ENCODE data around the gene EGFL7.
A peak's percentile ranks its signal among the peaks of the same experiment; 100 is the strongest.

The EGFL7 gene

DNA sequence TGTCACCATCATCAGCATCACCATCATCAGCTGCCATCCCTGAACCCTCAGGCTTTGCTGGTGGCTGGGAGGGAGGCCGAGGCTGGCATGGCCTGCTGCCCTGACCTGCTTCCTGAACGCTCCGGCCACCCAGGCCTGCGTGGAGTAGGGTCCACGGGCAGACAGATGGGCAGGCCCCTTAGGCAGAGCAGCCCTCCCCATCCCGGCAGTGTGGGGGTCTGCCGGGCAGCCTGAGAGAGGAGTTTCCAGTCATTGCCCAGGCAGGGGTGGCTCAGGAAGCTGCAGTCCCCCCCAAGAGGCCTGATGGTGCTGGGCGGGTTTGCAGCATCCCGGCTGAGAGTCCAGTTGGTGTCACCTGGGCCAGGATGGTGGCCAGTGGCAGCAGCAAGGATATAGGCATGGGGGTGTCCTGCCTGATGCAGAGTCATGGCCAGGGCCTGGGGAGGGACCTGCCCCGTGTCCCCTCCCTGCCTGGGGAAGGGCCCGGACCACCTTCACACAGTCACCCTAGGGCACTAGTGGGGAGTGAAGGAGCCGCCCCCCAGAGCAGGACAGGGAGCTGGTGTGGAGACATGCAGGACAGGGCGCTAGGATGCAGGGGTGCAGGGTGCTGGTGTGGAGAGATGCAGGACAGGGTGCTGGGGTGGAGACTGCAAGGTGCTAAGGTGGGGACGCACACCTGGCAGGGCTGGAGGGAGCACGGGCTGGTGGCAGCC, 7.7 kb upstream of the EGFL7 start:
- TF ChIP-seq, protein P1, sequence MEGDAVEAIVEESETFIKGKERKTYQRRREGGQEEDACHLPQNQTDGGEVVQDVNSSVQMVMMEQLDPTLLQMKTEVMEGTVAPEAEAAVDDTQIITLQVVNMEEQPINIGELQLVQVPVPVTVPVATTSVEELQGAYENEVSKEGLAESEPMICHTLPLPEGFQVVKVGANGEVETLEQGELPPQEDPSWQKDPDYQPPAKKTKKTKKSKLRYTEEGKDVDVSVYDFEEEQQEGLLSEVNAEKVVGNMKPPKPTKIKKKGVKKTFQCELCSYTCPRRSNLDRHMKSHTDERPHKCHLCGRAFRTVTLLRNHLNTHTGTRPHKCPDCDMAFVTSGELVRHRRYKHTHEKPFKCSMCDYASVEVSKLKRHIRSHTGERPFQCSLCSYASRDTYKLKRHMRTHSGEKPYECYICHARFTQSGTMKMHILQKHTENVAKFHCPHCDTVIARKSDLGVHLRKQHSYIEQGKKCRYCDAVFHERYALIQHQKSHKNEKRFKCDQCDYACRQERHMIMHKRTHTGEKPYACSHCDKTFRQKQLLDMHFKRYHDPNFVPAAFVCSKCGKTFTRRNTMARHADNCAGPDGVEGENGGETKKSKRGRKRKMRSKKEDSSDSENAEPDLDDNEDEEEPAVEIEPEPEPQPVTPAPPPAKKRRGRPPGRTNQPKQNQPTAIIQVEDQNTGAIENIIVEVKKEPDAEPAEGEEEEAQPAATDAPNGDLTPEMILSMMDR (IDR thresholded peaks at IDR 0.05) = no peak
- DNase-seq (ENCODE audit: low spot score) = no peak
- Histone ChIP-seq H3K4me3 (no peak overlapping the region), H3K27ac (peak overlapping the region in 1 of 2 donors; percentile 81)

DNA sequence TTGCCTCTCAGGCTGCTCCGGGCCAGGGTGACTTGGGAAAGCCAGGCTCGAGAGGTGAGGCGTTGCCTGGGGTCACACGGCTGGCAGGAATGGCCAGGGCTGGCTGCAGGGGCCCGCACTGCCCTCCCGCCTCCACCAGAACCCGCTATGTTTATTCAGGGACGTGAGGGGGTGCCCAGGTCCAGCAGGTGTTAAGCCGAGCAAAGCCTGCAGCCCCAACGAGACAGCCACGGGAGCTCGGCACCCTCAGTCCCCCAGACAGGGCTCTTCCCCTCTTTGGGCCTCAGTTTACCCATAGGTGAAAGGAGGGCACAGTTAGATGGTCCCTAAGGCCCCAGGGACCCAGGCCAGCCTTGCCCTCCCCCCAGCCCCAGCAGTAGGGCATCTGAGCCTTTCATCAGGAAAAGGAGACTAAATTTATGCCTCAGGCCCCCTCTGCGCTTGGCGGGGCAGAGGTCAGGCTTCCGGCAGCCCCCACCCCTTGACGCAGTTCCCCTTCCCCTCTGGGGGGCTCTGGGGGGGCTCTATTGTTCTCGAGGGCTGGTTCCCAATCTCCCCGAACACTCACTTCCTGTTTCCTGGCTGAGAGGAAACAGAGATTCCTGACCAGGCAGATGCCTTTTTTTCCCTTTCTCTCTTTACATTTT, 7.1 kb upstream of the EGFL7 start:
- peak overlapping the region; percentile 28 for H3K4me3 ChIP-seq
- TF ChIP-seq, protein P1 (IDR thresholded peaks at IDR 0.05) = no peak
- H3K27ac ChIP-seq = peak overlapping the region in 1 of 2 donors; percentile 81
- DNase-seq (ENCODE audit: low spot score) = no peak

DNA sequence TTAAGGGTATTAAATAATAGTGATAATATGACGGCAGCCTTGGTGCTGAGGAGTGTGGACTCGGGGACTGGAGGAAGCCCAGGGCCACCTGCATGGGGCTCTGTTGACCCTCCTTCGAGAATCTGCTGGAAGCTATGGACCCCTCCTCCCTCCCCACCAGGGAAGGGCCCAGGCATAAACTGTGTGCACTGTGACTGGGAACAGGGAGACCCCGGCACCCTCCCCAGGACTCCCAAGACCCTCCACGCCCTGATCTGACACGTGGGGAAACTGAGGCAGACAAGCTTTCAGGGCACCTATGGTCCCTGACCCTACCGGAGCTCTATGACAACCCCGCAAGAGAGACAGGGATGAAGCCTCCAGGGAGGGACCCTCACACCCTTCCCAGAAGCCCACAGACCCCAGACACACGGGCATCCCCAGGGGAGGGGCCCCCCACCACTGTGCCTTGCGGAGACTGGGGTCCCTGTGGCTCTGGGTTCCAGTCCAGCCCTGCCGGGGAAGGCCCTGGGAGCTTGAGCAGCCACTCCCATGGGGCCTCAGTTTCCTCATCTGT, 6.5 kb upstream of the EGFL7 start:
- Histone ChIP-seq H3K27ac (peak overlapping the region in 1 of 2 donors; percentile 81), H3K4me3 (peak overlapping the region; percentile 28)
- DNase-seq (ENCODE audit: low spot score) = no peak
- TF ChIP-seq, protein P1 (IDR thresholded peaks at IDR 0.05) = no peak

DNA sequence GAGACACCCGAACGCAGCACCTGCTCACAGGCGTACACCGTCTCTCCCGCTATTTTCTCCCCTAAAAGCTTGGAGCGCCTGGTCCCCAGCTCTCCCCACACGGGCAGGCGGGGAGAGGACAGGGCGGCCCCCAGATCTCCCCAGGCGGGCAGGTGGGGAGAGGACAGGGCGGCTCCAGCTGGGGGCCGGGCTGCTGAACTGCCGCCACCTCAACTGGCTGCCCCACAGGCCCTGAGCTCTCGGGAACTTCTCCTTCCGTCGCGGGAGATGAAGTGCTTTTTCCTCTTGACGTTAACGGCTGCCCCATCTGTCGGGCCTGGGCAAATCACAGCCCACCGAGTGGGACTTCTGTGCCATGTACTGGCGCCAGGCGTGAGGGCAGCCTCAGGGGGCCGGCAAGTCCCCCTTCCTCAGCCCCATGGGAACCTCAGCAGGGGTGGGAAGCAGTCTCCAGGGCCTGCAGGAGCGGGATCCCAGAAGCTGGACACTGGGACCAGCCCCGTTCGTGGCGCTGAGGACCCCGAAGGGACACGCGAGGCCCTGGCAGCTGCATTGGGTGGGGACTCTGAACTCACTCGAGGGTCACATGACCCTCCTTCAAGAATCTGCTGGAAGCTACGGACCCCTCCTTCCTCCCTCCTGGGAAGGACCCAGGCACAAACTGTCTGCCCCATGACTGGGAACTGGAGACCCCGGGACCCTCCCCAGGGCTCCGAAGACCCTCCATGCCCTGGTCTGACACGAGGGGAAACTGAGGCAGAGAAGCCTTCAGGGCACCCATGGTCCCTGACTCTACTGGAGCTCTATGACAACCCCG, 5.7 kb upstream of the EGFL7 start:
- no peak for DNase-seq (ENCODE audit: low spot score)
- Histone ChIP-seq H3K27ac (peak overlapping the region in 1 of 2 donors; percentile 81), H3K4me3 (peak overlapping the region; percentile 28)
- TF ChIP-seq, protein P1 (IDR thresholded peaks at IDR 0.05) = no peak

DNA sequence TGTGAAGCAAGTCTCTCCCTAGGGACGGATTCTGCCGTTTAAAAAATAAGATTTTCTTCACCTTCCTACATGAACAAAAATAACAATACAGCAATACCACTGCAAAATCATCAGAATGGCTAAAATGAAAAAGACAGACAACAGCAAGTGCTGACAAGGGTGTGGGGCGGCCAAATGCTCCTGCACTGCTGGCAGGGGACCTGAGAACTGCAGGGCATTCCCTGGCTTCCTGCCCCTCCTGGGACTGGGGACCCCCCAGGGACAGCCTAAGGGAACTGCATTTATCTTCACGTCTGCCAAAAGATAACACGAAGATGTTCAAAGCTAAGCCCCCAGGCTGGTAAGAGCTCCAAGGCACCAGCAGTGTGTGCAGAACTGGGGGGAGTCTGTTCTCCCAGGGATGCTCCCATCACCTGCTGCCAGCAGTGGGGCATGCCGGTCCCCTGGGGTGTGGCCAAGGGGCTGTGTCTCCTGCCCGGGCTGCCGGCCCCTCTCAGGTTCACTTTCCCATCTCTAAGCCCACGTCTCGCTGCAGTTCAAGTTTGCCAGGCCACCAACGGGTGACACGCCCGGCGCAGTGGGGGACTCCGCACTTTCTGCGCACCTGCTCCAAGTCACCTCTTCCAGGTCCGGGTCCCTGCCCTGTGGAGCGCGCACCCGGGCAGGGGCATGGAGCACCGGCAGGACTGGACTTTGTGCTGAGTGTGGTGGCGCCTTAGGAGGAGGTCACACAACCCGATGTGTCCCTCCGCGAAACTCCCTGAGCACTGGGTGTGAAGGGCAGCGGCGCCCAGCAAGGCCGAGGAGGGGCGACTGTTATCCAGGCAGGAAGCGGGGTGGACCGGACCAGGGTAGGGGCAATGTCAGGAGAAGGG, 4.5 kb upstream of the EGFL7 start:
- DNase-seq (ENCODE audit: low spot score) = no peak
- Histone ChIP-seq H3K4me3 (peak overlapping the region; percentile 76), H3K27ac (peak overlapping the region in 1 of 2 donors; percentile 72)
- TF ChIP-seq, protein P1 (IDR thresholded peaks at IDR 0.05) = no peak

DNA sequence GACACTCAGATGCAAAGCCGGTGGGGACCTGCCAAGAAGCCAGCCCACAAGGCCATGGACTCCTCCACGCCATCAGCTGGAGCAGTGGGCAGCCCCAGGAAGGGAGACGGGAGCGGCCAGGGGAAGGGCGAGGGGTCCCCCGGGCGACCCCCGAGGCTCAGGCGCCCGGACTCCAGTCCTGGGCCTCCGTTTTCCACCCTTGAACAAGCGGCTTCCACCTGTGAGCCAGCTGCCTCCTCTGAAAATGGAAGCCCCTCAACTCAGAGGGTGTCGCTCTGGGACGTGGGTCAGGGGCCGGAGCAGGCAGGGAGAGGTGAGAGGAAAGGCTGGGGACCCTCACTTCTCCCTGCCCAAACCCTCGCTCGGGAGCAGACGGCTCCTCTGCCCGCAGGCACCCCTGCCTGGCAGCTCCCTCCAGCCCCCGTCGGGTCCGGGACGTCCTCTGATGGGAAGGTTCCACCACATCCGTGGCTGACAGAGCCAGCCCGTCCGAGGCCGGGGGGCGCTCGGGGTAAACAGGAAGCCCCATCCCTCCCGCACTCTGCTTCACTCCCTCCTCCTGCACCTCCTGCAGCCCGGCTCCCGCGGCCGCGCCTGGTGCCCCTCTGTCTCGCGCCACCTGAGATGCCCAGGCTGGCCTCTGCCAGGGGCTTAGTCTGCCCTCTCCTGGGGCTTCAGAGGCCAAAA, 3.7 kb upstream of the EGFL7 start:
- no peak for DNase-seq (ENCODE audit: low spot score)
- peak overlapping the region in 1 of 2 donors; percentile 72 for H3K27ac ChIP-seq
- TF ChIP-seq, protein P1 (IDR thresholded peaks at IDR 0.05) = no peak
- peak overlapping the region; percentile 76 for H3K4me3 ChIP-seq
